Activated naive CD8-positive, alpha-beta T cell treated with anti-CD3 and anti-CD28 coated beads for 36 hours (primary cell): ENCODE measurements around the gene KIF15. TPM values are rescaled to one million over a fixed set of nuclear protein-coding genes. Genes with fewer than 3 reads are reported as not detected.

Experiments
- DNase-seq: peaks from one replicate; pipeline ENCODE4 v3.0.0; 2021
- H3K27ac Mint-ChIP-seq: one replicate; pipeline ENCODE4 v1.8.0; 2022; ENCODE audit warnings: mild to moderate bottlenecking, moderate library complexity, mixed read lengths
- H3K27me3 Mint-ChIP-seq: one replicate; pipeline ENCODE4 v1.8.0; 2022; ENCODE audit warnings: mild to moderate bottlenecking, mixed read lengths
- H3K36me3 Mint-ChIP-seq: one replicate; pipeline ENCODE4 v1.8.0; 2021; ENCODE audit warnings: mild to moderate bottlenecking, mixed read lengths
- H3K4me1 Mint-ChIP-seq: one replicate; pipeline ENCODE4 v1.8.0; 2021; ENCODE audit warnings: mixed read lengths
- H3K4me3 Mint-ChIP-seq: one replicate; pipeline ENCODE4 v1.8.0; 2022; ENCODE audit warnings: mild to moderate bottlenecking, moderate library complexity, mixed read lengths
- H3K9me3 Mint-ChIP-seq: one replicate; pipeline ENCODE4 v1.8.0; 2022; ENCODE audit warnings: mixed read lengths
- total RNA-seq, 2 experiments: library from RNA; stranded (reverse); gene quantifications; one replicate each; pipeline ENCODE4 v1.2.3, GENCODE V29; 2021

KIF15 gene
- total RNA-seq, 2 experiments from 2014 or later: 36.2 to 36.7 TPM

- no peak for DNase-seq
- Mint-ChIP-seq H3K27ac (no peak overlapping the region), H3K9me3 (no peaks in the 10 kb centered on the region), H3K36me3 (no peaks in the 10 kb centered on the region), H3K27me3 (peaks cover 4% of the 10 kb centered on the region), H3K4me1 (no peaks in the 10 kb centered on the region), H3K4me3 (no peak overlapping the region)
These were observed 121.8 kb downstream of the KIF15 start for GRCh38 chr3:44883213-44883955.

- no peak for DNase-seq
- Mint-ChIP-seq H3K9me3 (no peaks in the 10 kb centered on the region), H3K27ac (no peak overlapping the region), H3K36me3 (no peaks in the 10 kb centered on the region), H3K4me1 (no peaks in the 10 kb centered on the region), H3K27me3 (peaks cover 4% of the 10 kb centered on the region), H3K4me3 (no peak overlapping the region)
These were observed 122.4 kb downstream of the KIF15 start for GRCh38 chr3:44883999-44884431.

GRCh38 chr3:44885618-44886017 lies 124.0 kb downstream of the KIF15 start:
- no peak for DNase-seq
- no peaks in the 10 kb centered on the region for H3K9me3 Mint-ChIP-seq
- H3K4me3 Mint-ChIP-seq: no peak overlapping the region

GRCh38 chr3:44886561-44886960 lies 125.0 kb downstream of the KIF15 start:
- H3K9me3 Mint-ChIP-seq: no peaks in the 10 kb centered on the region
- peaks cover 4% of the 10 kb centered on the region for H3K27me3 Mint-ChIP-seq
- H3K4me1 Mint-ChIP-seq: no peaks in the 10 kb centered on the region
- no peaks in the 10 kb centered on the region for H3K36me3 Mint-ChIP-seq
- no peak overlapping the region for H3K4me3 Mint-ChIP-seq
- DNase-seq: no peak
- H3K27ac Mint-ChIP-seq: no peak overlapping the region

More at GRCh38 chr3:44885618-44886017, 124.0 kb downstream of the KIF15 start:
- no peaks in the 10 kb centered on the region for H3K4me1 Mint-ChIP-seq
- peaks cover 4% of the 10 kb centered on the region for H3K27me3 Mint-ChIP-seq
- no peak overlapping the region for H3K27ac Mint-ChIP-seq
- no peaks in the 10 kb centered on the region for H3K36me3 Mint-ChIP-seq

GRCh38 chr3:44887101-44887500 lies 125.5 kb downstream of the KIF15 start:
- Mint-ChIP-seq H3K4me3 (no peak overlapping the region), H3K4me1 (no peaks in the 10 kb centered on the region), H3K9me3 (no peaks in the 10 kb centered on the region), H3K36me3 (no peaks in the 10 kb centered on the region), H3K27me3 (peaks cover 4% of the 10 kb centered on the region), H3K27ac (no peak overlapping the region)
- no peak for DNase-seq

GRCh38 chr3:44890258-44890657 lies 128.7 kb downstream of the KIF15 start:
- H3K27me3 Mint-ChIP-seq: peaks cover 4% of the 10 kb centered on the region
- DNase-seq: no peak

GRCh38 chr3:44890852-44891251 lies 129.3 kb downstream of the KIF15 start:
- Mint-ChIP-seq H3K4me3 (no peak overlapping the region), H3K36me3 (no peaks in the 10 kb centered on the region), H3K9me3 (no peaks in the 10 kb centered on the region), H3K27ac (no peak overlapping the region), H3K27me3 (peaks cover 4% of the 10 kb centered on the region), H3K4me1 (no peaks in the 10 kb centered on the region)
- no peak for DNase-seq

More at GRCh38 chr3:44890258-44890657, 128.7 kb downstream of the KIF15 start:
- no peaks in the 10 kb centered on the region for H3K9me3 Mint-ChIP-seq
- no peaks in the 10 kb centered on the region for H3K4me1 Mint-ChIP-seq
- H3K4me3 Mint-ChIP-seq: no peak overlapping the region
- H3K36me3 Mint-ChIP-seq: no peaks in the 10 kb centered on the region
- no peak overlapping the region for H3K27ac Mint-ChIP-seq

- Mint-ChIP-seq H3K4me3 (no peak overlapping the region), H3K36me3 (no peaks in the 10 kb centered on the region), H3K27me3 (no peaks in the 10 kb centered on the region), H3K9me3 (no peaks in the 10 kb centered on the region), H3K4me1 (no peaks in the 10 kb centered on the region), H3K27ac (no peak overlapping the region)
- no peak for DNase-seq
These were observed 131.1 kb downstream of the KIF15 start for GRCh38 chr3:44892689-44893088.

GRCh38 chr3:44893097-44893496 lies 131.5 kb downstream of the KIF15 start:
- H3K9me3 Mint-ChIP-seq: no peaks in the 10 kb centered on the region
- H3K4me3 Mint-ChIP-seq: no peak overlapping the region
- DNase-seq: no peak
- H3K27me3 Mint-ChIP-seq: no peaks in the 10 kb centered on the region
- no peaks in the 10 kb centered on the region for H3K4me1 Mint-ChIP-seq
- H3K27ac Mint-ChIP-seq: no peak overlapping the region
- H3K36me3 Mint-ChIP-seq: no peaks in the 10 kb centered on the region

GRCh38 chr3:44894485-44894884 lies 132.9 kb downstream of the KIF15 start:
- Mint-ChIP-seq H3K27ac (no peak overlapping the region), H3K4me1 (no peaks in the 10 kb centered on the region), H3K4me3 (no peak overlapping the region), H3K36me3 (no peaks in the 10 kb centered on the region), H3K9me3 (no peaks in the 10 kb centered on the region), H3K27me3 (no peaks in the 10 kb centered on the region)
- no peak for DNase-seq

GRCh38 chr3:44896440-44896839 lies 134.8 kb downstream of the KIF15 start:
- no peaks in the 10 kb centered on the region for H3K9me3 Mint-ChIP-seq
- H3K4me3 Mint-ChIP-seq: no peak overlapping the region
- no peak overlapping the region for H3K27ac Mint-ChIP-seq
- no peaks in the 10 kb centered on the region for H3K4me1 Mint-ChIP-seq
- H3K36me3 Mint-ChIP-seq: no peaks in the 10 kb centered on the region
- DNase-seq: no peak
- peaks cover 8% of the 10 kb centered on the region for H3K27me3 Mint-ChIP-seq

- Mint-ChIP-seq H3K36me3 (no peaks in the 10 kb centered on the region), H3K4me1 (no peaks in the 10 kb centered on the region), H3K27me3 (peaks cover 15% of the 10 kb centered on the region), H3K4me3 (no peak overlapping the region), H3K9me3 (no peaks in the 10 kb centered on the region), H3K27ac (no peak overlapping the region)
- DNase-seq: no peak
These were observed 138.2 kb downstream of the KIF15 start for GRCh38 chr3:44899683-44900367.

- Mint-ChIP-seq H3K9me3 (no peaks in the 10 kb centered on the region), H3K36me3 (no peaks in the 10 kb centered on the region), H3K4me1 (no peaks in the 10 kb centered on the region), H3K4me3 (no peak overlapping the region), H3K27me3 (peaks cover 15% of the 10 kb centered on the region), H3K27ac (no peak overlapping the region)
- no peak for DNase-seq
These were observed 141.0 kb downstream of the KIF15 start for GRCh38 chr3:44902628-44903027.
